Activated naive CD4-positive, alpha-beta T cell (primary cell): ENCODE data around the gene GPS1.
A peak's percentile ranks its signal among the peaks of the same experiment; 100 is the strongest.
"Not testable (repeated sequence)": the region's sequence is repeated elsewhere in the genome, so short reads cannot be mapped to it uniquely, and the experiment has no call there.

Source experiments
- DNase-seq, 4 experiments: peaks; one replicate each; lab custom pipeline; 2025; lab: John Stamatoyannopoulos, UW

GPS1 gene

DNA sequence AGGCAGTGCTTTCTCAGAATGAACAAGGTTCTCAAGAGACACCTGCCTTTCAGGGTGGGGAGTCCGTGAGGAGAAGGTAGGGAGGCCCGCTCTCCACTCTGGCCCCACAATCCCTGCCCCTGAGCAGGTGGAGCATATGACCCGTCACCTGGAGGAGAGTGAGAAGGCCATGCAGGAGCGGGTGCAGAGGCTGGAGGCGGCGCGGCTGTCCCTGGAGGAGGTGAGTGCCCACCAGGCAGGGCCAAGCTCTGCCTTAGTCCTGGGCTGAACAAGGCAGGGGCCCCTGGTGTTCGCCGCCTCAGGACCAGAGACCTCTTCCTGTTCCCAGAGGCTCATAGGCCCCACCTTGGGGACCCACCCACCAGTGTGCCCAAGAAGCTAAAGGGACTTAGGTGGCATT lies 22.7 kb upstream of the GPS1 start:
- DNase-seq: no peak

DNA sequence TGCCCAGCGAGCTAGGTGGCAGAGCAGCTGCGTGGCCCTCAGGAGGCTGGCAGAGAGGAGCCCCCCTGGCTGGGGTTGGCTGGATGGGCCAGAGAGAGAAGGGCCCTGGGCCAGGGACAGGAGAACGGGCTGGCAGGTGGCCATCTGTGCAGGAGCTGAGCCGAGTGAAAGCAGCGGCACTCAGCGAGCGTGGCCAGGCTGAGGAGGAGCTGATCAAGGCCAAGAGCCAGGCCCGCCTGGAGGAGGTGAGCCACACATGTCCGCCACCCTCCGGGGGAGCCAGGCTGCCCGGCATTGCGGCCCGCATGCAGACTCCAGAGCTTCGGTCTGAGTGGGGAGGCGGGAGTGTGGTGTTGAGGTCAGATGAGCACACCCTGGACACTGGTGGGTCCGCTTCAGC lies 22.3 kb upstream of the GPS1 start:
- DNase-seq: no peak

DNA sequence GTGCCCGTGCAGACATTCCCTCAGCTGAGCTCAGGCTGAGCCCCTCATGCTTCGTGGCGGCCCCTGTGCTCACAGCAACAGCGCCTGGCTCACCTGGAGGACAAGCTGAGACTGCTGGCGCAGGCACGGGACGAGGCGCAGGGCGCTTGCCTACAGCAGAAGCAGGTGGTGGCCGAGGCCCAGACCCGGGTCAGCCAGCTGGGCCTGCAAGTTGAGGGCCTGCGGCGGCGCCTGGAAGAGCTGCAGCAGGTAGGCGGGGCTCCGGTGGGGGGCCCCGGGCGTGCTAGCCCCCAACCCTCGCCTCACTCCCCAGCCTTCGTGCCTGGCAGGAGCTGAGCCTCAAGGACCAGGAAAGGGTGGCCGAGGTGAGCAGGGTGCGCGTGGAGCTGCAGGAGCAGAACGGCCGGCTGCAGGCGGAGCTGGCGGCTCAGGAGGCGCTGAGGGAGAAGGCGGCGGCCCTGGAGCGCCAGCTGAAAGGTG lies 21.7 kb upstream of the GPS1 start:
- DNase-seq: no peak

DNA sequence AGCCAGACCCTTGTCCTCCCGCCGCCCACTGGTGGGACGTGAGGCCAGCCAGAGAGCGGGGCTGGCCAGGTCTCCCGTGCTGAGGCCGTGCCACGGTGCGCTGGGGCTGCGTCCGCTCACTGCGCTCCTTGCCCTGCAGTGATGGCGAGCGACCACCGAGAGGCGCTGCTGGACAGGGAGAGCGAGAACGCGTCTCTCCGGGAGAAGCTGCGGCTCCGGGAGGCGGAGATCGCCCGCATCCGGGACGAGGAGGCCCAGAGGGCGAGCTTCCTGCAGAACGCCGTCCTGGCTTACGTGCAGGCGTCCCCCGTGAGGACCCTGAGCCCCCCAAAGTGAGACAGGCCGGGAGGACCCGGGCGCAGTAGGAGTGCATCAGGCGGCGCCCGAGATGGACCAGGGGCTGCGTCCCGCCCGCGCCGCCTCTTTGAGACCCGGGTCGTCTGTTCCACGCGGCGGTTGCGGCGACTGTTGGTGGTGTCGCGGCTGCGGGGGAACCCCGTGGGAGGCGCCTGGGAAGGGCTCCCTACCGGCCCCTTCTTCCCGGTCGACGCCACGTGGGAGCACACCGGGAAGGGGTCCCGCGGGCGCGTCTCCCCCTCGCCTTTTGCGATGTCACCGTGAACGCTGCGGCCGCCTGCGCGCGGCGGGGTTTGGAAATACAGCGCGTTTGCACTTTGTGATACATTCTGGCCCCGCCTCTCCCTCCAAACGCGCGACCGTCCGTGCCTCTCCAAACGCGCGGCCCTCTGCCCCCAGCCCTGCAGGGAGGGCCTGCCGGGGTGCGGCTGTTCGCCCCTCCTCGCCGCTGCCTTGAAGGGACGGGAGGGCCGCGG lies 21.0 kb upstream of the GPS1 start:
- peak; percentile 46 to 77 (median 71) for DNase-seq

DNA sequence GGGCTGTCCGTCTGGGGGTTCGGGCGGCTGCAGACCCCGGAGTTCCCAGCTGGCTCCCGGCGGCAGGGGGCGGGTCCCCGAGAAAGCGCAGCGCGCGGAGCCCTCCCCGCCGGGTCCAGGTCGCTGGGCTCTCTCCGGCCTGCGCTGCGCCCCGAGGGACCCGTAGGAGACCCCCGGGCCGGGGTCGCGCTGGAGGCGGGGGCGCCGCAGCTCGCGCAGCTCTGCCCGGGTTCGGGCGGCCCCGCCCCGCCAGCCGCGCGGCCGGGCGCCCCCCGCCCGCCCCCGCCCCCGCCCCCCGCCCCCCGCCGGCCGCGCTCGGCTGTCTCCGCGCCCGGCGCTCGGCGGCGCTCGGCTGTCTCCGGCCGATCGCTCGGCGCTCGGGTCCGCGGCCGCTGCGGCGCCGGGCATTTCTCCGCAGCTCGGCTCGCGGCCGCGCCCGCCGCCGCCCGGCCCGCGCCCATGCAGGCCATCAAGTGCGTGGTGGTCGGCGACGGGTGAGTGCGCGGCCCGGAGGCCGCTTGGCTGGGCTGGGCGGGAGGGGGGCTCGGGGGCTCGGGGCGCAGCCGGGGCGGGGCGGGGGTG lies 20.3 kb upstream of the GPS1 start, which contains the start of gene RAC3:
RAC3 (plus strand) TSS at position 376 of the 582 bp plus-strand sequence; CDS start at position 460, 84 bp downstream.
- DNase-seq: no peak

DNA sequence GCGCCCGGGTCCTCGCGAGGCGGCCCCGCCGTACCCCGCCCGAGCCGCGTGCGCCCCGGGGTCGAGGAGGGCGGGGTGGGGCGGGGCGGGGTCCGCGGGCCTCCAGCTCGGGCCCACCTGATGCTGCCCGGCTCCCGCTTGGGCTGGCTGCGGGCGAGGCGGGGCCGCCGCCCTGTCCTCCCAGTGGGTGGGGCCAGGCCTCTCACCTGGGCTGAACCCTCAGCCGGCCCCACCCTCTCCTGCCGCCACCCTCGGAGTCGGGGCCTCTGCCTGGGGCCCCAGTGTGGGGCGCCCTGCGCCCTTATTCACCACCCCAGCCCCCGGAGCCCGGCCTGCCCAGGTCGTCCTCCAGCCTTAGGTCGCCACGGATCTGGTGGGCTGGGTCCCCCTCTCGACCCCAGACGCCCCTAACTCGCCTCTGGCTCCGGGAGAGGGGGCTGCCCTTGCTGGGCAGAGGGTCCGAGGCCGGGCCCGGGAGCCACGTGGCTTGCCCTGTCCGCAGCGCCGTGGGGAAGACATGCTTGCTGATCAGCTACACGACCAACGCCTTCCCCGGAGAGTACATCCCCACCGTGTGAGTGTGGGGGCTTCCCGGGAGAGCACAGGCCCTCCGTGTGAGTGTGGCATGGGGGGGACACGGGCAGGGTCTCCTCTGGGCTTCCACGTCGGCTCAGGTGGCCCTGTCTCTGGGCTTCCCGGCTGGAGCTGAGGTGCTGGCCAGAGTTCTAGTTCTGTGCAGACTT lies 19.6 kb upstream of the GPS1 start:
- DNase-seq: peak in 1 of 4 experiments; percentile 19

DNA sequence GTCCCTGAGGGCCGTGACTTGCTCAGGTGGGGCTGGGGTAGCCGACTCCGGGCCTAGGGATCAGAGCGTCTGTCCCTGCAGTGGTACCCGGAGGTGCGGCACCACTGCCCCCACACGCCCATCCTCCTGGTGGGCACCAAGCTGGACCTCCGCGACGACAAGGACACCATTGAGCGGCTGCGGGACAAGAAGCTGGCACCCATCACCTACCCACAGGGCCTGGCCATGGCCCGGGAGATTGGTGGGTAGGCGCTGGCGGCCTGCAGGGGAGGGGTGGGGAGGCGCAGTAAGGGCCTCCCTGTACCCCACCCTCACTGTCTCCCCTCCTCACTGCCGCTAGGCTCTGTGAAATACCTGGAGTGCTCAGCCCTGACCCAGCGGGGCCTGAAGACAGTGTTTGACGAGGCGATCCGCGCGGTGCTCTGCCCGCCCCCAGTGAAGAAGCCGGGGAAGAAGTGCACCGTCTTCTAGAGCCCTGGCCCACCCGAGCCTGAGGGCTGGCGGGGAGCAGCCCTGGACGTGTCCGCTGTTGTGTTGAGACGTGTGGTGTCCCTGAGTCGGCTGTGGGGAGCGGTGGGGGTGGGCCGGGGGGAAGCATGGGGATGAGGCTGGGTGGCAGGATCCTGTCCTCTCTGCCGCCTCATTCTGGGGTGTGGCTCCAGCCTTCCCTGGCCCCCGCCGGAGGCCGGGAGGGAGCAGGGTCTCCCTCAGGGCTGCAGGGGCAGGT lies 18.2 kb upstream of the GPS1 start:
- DNase-seq: no peak

DNA sequence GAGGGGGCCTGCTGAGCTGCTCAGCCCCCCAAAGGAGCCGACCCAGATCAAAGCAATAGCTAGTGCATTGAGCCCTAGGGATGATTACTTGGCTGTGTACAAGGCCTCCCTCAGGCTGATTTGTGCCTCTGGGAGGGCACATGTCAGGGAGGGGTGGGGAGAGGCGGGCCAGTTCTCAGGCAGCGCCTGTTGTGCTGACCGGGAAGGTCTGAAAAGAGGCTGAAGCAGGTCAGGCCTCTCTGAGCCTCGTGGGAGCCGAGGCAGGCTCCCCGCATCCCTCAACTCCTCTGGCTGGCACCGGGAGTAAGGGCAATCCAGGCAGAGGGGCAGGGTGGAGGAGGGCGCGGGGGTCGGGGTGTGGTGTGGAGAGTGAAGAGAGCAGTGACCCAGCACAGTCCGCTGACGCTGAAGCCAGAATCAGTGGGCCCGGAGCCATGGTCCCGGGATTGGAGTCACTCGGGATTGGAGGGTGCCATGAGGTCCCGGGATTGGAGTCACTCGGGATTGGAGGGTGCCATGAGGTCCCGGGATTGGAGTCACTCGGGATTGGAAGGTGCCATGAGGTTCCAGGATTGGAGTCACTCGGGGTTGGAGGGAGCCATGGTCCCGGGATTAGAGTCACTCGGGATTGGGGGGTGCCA lies 17.2 kb upstream of the GPS1 start:
- DNase-seq: no peak

DNA sequence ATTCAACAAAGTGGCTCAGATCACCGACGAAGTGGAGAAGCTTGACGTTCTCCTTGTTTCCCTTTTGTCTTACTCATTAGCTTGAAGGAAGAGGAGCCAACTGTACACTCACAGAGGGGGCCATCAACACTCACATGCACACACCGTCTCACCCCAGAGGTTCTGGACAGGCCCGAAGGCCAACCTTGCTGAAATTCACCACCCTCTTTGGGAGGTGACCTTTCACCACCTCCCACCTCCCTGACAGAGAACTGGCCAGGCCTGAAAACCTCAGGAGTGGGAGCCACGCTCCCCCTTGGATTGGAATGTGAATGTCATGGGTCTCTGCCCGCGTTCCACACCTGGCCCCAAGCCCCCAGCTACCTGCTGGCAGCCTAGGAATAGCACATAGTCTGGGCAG lies 16.2 kb upstream of the GPS1 start:
- no peak for DNase-seq

DNA sequence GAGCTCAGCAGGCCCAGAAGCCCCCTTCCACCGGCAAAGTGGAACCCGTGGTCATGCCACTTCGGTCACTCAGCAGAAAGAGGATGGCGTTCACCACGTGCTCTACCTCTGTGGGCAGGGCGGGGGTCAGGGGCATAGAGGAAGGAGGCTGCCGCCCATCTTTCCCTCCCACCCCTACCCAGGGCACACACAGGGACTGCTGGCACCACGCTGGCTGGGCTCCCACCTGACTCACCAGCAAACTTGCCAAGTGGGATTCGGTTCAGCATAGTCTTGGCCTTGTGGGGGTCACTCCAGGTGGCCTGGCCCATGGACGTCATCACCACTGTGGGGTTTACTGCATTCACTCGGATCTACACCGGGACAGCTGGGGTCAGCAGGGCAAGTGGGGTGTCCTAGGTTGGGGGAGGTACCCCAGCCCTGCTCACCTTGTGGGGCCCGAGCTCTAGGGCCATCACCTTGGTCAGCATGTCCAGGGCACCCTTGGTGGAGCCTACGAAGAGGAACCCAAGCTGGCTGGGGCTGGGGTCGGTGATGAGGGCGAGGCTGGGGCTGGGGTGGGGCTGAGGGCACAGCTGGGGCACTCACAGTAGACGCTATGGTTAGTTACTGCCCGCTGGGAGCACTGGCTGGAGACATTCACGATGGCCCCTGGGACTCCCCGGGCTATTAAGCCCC lies 15.6 kb upstream of the GPS1 start:
- no peak for DNase-seq

DNA sequence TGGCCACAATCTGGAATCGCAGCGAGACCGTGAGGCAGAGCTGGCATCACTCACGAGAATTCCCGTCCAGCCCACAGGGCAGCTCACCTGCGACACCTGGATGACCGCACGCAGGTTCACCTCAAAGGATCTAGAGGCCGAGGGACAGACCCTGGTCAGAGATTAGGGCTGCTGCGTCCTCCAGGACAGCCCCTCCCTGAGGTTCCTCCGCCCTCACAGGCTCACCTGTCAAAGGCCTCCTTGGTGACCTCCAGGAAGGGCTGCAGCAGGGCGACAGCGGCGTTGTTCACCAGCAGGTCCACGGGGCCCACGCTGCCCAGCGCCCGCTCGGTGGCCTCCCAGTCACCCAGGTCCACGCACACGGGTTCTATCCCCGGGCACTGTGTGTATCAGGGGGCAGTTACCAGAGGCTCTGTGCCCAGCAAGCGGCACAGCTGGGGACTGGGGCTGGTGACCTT lies 15.0 kb upstream of the GPS1 start:
- DNase-seq: no peak

DNA sequence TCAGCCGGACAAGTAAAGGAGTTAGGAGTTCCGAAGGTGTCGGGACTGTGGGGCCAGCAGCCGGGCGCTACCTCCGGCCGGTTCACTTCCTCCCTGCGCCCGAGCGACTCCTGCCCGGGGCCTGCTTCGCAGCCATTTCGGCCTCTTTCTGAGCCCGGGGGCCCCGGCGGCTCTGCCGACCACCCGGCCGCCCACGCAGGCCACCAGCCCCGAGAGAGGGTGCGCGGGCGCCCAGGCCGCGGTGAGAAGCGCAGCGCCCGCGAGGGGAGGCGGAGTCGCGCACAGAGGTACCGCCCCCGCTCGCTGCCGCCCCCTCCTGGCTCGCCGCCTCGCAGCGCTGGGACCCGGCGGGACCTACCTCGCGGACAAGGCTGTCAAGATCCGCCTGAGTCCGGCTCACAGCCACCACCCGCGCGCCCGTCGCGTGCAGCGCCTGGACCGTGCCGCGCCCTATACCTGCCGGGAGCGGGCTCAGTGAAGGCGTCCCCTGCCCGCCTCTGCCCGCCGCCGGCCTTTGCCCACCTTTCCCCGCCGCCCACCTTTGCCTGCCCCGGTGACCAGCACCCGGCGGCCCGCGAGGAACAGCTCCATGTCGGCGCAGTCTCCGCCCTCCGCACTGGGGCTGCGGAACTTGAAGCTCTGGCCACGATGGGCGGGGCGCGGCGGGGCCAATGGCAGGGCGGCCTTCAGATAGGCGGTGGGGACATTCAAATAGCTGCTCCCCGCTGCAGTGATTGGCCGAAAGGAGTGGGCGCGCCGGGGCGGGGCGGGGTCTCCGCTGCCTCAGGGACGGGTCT lies 14.4 kb upstream of the GPS1 start, which contains the start of gene DCXR:
DCXR (minus strand) TSS at position 606 of the 797 bp plus-strand sequence; CDS start at position 591, 15 bp downstream.
- peak; percentile 72 to 92 (median 86) for DNase-seq

DNA sequence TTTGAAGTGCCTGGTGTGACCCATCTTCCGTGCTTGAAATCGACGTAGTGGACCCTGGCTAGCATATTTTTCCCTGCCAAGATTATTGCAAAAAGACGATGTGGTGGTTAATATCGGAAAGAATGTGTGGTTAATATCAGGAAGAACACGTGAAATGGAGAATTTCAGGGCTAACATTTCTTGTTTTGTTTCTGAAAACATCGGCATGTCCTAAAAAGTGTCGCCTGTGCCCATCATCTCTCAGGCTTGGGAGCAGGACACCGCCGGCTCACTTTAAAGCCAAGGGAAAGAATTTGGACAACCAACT lies 13.9 kb upstream of the GPS1 start:
- DNase-seq: no peak

DNA sequence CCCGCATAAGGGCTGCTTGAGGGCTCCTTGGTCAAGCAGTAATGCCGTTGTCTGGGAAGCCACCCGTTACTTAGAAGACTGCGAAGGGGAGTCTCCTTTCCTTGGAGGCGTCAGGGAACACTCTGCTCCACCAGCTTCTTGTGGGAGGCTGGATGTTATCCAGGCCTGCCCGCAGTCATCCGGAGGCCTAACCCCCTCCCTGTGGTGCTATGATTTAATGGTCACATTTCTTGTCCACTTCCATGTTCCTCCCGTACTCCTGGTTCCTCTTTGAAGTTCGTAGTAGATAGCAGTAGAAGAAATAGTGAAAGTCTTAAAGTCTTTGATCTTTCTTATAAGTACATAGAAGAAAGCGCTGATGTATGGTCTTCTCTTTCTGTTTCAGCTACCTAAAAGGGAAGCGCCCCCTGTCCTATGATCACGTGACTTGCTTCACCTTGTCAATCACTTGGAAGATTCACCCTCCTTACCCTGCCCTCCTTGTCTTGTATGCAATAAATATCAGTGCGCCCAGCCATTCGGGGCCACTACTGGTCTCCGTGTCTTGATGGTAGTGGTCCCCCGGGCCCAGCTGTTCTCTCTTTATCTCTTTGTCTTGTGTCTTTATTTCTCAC lies 12.8 kb upstream of the GPS1 start:
- not testable (repeated sequence) for DNase-seq

DNA sequence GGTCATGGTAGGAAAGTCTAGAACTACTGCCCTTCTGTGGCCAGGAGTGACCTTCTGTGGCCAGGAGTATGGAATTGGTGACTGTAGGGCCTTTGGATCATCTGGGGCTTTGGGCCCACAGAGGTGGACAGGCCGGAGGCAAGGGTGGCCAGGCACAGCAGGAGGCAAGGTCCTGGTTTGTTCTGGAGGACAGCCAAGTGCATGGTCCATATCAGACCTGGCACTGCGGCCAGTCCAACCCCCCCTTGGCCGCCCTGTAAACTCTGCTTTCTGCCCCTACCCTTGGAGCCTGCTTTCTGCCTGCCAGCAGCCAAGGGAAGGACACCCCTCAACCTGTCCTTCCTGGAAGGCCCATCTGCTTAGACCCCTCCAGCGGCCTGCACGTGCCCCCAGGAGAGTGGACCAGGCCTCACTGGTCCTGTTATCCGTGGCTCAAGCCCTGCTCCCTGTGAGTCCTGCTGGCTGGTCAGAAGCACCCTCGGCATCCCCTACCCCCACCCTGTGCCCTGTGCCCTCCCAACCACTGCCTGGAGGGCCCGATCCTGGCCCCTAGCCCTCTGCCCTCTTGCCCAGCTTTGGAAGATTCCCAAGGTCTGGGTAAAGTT lies 11.9 kb upstream of the GPS1 start:
- DNase-seq: no peak

DNA sequence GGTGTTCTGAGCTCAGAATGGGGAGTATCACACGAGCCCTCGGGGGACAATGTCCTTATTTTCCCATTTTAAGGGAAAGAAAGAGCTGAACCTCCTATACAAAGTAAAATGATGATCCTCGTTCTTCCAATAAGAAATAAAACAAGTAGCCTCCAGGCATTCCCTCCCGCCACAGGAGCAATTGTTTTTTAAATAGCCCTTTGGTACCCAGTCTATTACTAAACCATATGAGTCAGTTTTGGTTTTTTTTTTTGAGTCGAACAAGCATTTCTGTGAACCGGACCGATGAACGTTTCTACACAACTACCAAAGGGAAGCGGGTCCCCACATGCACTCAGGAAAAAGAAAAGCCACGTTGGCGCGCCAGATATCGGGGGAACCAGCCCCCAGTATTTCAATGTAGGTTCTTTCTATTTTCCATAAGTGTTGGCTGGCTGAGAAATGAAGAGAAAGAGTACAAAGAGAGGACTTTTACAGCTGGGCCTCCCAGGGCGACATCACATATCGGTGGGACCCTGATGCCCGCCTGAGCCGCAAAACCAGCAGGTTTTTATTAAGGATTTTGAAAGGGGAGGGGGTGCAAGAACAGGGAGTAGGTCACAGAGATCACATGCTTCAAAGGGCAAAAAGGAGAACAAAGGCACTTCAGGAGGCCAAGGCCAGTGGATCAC lies 10.4 kb upstream of the GPS1 start:
- no peak for DNase-seq

DNA sequence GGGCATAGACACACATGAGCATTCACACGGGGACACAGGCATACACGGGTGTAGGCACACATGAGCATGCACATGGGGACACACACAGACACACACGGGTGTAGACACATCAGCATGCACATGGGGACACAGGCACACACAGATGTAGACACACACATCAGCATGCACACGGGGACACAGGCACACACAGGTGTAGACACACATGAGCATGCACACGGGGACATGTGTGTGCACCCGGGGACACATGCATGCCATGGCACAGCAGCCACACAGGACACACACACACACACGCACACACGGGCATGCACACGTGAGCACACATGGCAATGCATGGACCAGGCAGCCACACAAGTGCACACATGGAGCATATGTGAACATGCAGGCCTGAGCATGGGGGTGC lies 9.0 kb upstream of the GPS1 start:
- no peak for DNase-seq

DNA sequence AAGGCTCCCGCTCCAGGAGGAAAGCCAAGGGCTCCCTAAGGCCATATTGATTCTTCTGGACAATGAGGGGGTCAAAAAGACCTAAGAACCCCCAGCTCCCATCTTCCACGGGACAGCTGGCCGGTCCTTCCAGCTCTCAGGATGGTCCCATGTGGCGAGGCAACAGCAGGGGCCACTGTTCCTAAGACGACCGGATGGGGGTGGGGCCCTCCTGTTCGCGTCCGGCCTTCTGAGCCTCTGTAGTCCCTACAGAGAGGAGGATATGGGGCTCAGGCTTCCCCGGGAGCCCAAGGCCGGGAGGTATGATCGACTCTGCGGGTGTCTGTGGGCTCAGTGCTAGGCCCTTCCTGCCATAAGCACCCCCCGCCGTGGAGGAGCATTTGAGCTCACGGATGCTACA lies 8.2 kb upstream of the GPS1 start:
- no peak for DNase-seq
